ENCODE results near the gene TNP2.
A peak's percentile ranks its signal among the peaks of the same experiment; 100 is the strongest.

Gene TNP2

GRCh38 chr16:11276896-11277593, 7.9 kb upstream of the TNP2 start:
- DNase-seq: no peak

- DNase-seq: no peak
Measured at GRCh38 chr16:11276143-11276895, 7.2 kb upstream of the TNP2 start, which contains the start of gene PRM2. Gene PRM2, minus strand, starts transcription at chr16:11276480. Its CDS starts 110 bp downstream, at chr16:11276370.

GRCh38 chr16:11274964-11275363, 5.8 kb upstream of the TNP2 start:
- DNase-seq: no peak

GRCh38 chr16:11273721-11274324, 4.7 kb upstream of the TNP2 start:
- no peak for DNase-seq

- no peak for DNase-seq
Measured at GRCh38 chr16:11272921-11273720, 4.0 kb upstream of the TNP2 start, which contains the start of gene PRM3. Gene PRM3, minus strand, starts transcription at chr16:11273629. Its CDS starts 34 bp downstream, at chr16:11273595.

- no peak for DNase-seq
Measured at GRCh38 chr16:11272484-11272883, 3.4 kb upstream of the TNP2 start.

GRCh38 chr16:11271610-11272009, 2.5 kb upstream of the TNP2 start:
- DNase-seq: no peak

GRCh38 chr16:11270602-11271162, 1.6 kb upstream of the TNP2 start:
- DNase-seq: no peak

- DNase-seq: no peak
Measured at GRCh38 chr16:11265124-11265523, 4.0 kb downstream of the TNP2 start.

- no peak for DNase-seq
Measured at GRCh38 chr16:11264155-11264832, 4.8 kb downstream of the TNP2 start.

- DNase-seq: peak; percentile 73
Measured at GRCh38 chr16:11263737-11264136, 5.4 kb downstream of the TNP2 start.

- no peak for DNase-seq
Measured at GRCh38 chr16:11262915-11263314, 6.2 kb downstream of the TNP2 start.

- DNase-seq: no peak
Measured at GRCh38 chr16:11260596-11260966, 8.5 kb downstream of the TNP2 start.

GRCh38 chr16:11259655-11260595, 9.2 kb downstream of the TNP2 start:
- DNase-seq: no peak

- DNase-seq: no peak
Measured at GRCh38 chr16:11258553-11259492, 10.3 kb downstream of the TNP2 start.

- DNase-seq: peak; percentile 75
Measured at GRCh38 chr16:11257131-11257938, 11.8 kb downstream of the TNP2 start.

GRCh38 chr16:11256661-11257130, 12.4 kb downstream of the TNP2 start:
- DNase-seq: peak; percentile 81

Measured in stimulated activated CD8-positive, alpha-beta memory T cell treated with anti-CD3 and anti-CD28 coated beads, Interleukin-4, amount 100 ng/mL, for 48 hours (primary cell).